ENCODE data around the gene LYSMD2. TPM values are rescaled to one million over a fixed set of nuclear protein-coding genes. Genes with fewer than 3 reads are reported as not detected.

The LYSMD2 gene
- polyA plus RNA-seq, 3 donors, result 3.1 to 4.5 (median 3.8) TPM

DNA sequence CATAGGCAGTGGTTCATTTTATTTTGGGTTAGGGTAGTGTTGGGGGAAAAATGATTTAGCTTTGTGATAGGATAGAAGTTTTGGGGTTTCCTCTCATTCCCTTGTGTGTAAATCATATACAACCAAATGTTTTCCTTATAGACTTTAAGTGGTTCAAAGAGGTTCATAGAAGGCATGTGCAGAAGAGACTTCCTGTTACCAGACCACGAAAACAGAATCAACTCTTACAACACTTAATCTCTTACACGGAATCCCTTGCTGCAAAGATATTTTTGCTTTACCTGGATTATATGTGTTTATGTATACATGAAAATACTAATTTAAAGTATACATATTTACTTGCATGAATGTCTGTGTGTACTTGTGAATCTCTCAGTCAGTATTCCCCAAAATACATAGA lies 16.8 kb upstream of the LYSMD2 start:
- DNase-seq, result no peak

DNA sequence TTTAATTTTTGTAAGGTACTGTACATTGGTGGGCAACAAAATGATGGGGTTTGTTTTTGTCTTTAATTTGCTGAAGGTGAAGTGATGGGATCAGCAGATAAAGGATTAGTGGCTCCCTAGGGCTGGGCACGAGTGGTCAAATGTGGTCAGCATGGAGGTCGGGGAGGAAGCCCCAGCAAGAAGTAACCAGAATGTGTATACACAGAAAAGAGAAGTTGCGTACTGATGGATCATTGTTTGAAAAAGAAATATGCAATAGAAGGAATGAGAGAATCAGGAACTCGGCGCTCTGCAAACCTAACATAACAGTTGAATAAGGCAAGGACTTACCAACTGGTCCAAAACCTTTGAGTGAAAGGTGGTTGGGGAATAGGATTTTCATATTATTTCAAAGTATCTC lies 15.4 kb upstream of the LYSMD2 start:
- DNase-seq, result no peak

DNA sequence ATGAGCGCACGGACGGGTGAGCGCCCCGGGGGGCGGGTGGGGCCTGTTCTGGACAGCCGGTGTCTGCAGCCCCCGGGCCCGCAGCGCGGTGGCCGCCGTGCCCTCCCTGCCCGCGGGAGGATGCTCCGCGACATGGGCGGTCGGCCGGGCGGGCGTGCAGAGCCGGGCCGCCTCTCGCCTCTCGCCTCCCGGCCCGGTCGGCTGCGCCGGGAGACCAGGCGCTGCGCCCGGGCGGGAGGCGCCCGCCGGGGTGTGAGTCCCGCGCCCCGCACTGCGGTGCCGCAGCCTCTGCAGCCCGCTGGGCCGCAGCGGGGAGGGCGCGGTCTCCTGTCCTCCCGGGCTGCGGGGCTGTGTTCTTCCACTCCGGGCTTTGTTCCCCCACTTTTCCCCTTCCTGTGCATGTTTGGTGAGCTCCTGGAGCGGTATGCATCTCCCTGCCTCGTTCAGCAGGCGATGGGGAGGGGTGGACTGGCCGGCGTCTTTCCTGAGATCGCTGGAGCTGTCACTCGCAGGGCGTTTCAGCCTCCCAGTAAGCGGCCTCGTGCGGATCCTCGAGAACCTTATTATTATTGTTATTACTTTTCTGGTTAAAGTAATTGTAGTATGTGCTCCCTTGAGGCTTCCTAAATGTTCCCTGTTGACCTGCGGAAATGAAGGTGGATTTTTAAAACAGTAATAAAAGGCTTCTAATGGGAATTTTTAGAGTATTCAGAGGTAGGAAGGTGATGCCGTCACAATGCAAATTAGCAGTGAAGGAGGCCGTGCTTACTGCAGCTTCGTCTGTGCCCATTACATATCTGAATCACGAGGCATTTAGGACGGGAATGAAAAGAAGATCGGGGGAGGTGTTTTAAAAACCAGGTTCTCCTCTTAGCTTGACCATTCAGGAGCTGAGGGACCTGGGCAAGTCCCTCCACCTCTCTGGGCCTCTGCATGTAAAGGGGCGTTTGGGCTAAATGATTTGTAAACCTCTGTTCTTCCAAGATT lies 14.5 kb upstream of the LYSMD2 start:
- DNase-seq, result no peak

DNA sequence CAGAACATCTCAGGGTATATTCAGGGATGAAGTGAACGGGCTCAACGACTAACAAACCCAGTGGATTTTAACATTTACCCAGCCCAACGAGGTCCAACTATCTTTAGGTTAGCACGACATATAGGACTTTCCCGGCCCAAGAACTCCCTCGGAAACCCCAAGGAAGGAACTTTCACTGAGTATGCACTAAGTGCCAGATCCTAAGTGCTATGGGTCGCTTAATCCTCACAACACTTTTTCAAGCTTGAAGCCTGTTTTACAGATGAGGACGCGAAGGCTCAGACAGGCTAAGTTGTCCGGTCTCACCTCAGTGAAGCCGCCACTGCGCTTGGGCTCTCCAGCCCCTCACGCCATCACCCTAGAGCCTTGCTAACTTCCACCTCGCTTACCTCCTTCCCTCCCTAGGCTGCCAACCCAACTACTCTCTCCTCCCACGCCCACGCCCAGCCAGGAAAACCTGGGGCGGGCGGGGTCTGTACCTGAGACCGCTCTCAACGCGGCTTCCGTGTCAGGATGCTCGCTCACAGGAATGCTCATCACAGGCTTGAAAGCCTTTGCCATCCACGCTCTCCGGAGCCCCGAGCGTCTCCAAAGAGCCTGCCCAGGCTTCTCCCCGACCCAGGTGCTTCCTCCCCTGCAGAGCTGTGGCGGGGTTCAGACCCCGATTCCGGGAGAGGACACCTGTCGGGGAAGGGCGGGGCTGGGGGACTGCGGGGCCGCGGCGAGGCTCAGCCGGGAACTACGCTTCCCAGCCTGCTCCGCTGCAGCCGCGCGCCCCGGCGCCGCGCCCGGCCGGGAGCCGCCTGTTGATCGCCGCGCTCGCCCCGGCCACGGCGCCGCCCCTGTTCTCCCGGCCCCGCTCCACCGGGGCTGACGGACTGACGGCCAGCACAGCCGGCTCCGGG lies 13.6 kb upstream of the LYSMD2 start, which contains the start of gene TMOD2:
Gene TMOD2, plus strand, starts transcription at position 806 of the 905 bp plus-strand sequence. CDS start 14,845 bp downstream, outside the sequence.
- DNase-seq, result no peak

DNA sequence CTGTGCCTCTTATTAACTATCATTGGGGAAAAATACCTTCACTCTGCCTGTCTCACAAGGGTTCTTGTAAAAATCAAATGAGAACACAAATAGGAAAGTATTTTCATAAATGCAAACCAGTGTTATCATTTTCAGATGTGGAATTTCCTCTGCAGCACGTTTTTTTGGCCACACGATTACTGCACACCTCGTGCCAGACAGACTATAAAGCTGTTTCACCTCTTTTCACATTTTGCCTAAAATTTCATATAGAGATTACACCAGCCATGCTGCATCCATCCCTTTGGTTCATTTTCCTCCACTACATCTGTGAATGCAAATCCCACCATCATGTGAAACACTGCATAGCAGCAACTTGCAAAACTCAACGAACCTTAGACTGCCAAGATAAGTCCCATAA lies 12.7 kb upstream of the LYSMD2 start:
- DNase-seq, result no peak

DNA sequence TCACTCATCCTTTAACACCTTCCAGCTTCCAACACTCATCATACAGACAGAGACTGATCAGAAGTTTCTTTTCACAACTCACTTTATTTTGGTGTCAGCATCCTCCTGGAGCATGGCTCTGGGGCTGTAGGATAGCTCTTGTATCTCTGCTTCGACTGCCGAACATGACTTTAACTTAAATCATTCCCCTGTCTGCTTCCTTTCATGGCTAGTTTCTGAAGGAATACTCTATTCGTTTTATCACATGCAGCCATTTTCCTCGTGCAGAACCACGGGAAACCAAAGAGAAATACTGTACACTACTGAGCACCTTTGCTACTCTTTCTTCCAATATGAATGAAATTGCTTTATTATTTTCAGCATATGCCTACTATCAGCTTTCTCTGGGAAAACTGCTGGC lies 11.9 kb upstream of the LYSMD2 start:
- no peak for DNase-seq

DNA sequence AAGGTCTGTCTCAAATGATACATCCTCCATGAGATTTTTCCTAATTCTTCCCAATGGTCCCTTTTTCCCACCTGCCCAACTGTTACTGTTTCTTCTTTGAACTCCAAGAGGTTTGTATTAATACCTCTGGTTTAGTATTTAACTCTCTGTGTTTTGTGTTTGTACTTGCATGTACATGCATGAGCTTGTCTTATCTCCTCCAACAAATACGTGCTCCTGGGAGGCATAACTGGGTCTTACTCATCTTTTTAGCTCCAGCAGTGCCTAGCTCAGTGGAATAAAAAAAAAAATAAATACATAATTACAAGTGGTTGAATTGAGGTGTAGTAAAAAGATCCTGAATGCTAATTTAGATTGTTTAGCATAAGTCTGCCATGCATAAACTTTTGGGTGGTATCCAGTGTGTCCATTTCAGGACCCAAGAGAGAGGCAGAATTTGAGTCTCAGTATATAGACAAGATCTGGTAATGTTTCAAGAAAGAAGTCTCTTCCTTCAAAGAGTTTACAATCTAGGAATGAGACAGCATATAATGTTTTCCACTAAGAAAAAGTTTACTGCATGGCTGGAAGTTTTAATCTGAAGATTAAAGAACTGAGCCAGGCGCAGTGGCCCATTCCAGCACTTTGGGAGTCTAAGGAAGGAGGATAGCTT lies 1.7 kb upstream of the LYSMD2 start:
- DNase-seq, result no peak

DNA sequence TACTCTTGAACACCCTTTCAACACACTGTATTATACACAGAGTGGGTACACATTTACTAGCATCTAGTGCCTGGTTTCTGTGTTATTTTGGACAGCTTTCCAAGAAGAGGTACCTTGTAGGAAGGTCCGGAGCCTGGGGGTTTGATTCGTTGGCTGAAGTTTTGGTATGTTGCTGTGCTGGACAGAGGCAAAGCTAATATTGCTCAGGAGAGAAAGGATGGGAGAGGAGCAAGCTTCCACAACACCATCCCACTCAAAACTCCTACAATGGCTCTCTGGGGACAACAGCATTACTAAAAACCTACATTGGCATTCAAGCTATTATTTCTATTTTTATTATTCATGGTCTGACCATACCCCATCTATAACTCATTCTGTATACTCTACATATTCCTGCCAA lies 1.1 kb upstream of the LYSMD2 start:
- no peak for DNase-seq

DNA sequence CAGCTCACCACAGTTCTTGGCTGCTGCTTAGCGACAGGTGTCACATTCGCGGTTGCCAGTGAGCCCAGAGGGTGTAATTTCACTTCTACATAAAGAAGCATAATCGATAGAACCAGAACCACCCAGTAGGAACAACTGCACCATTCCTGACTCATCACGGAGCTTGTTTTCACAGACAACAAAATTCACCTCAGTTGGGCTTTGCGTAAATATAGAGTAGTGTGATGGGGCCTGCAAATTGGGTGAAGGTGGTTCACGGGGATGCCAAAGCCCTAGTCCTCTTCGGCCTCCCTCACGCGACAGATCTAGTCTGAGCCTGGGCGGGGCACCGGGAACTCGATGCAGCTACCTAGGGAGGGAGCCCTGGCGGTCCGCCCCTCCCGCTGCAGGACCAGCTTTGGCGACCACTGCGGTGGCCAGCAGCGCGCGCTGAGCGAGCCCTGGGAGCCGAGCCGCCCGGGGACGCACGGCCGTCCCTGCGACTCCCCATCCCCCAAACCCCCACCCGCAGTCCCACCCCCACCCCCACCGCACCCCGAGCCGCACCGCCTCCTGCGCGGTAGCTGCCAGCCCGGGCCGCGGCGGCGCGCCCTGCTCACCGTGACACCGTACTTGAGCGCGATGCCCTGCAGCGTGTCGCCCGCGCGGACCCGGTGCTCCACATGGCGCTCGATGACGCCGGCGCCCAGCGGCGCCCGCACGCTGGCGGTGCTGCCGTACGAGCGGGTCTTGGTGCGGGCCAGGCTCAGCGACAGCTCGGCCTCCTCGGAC lies 519 bp downstream of the LYSMD2 start:
- no peak for DNase-seq

DNA sequence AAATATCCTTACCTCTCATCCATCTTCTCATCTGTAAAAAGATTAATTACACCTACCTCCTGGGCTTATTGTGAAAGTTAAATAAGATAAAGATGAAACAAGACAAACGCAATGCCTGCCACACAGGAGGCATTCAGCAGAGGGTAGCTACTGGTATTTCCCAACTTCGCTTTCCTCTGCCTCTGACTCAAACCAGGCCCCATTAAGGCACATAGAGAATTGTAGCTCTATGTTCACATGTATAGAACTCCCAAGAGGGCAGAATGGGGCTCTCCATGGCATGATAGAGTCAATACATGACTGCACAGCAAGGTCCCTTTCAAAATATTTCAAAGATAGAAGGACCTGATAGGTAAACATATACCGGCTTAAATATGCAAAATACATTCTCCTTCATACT lies 1.4 kb downstream of the LYSMD2 start:
- DNase-seq, result no peak

DNA sequence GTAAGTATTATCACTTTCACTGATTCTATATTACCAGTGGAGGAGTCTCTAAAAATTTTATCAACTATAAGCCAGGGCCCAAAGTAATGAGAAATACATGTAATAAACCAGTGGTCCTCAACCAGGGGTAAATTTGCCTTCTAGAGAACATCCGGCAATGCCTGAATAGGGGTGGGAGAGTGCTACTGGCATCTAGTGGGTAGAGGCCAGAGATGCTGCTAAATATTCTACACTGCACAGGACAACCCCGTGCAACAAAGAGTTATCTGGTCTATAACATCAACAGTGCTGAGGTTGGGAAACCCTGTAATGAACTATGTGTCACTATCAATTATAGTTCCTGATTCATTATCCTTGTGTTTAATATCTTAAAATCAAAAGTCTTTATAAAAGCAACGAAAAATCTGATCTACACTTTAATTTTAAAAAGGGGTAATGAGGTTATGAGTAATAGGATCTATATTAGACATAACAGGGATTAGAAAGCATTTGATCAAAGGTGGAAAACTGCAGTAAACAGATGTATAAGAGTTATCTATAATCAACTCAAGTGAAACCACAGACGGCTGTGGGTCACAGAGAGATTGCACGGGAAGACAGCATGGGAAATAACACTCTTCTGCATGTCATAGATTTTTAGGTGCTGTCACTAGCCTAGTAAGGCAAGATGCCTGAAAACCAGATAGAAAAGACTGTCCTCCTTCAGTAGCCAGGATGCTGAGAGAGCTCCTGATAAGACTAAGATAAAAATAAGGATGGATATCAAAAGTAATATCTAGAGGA lies 2.0 kb downstream of the LYSMD2 start:
- no peak for DNase-seq

DNA sequence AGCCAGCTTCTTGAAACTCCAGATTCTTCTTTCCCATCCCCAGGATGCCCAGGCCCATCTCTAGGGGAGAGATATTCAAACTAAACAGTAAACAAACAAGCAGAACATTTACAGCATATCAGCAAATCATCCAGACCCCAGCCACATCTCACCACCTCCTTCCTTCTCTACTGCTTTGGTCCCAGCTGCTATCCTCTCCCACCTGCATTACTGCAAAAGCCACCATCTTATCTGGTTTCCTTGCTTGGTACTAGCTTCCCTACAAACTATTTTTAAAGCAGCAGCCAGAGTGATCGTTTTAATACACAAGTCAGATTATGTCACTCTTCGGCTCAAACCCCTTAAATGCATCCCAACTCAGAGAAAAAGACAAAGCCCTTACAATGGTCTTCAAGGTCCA lies 4.8 kb downstream of the LYSMD2 start:
- DNase-seq, result no peak

DNA sequence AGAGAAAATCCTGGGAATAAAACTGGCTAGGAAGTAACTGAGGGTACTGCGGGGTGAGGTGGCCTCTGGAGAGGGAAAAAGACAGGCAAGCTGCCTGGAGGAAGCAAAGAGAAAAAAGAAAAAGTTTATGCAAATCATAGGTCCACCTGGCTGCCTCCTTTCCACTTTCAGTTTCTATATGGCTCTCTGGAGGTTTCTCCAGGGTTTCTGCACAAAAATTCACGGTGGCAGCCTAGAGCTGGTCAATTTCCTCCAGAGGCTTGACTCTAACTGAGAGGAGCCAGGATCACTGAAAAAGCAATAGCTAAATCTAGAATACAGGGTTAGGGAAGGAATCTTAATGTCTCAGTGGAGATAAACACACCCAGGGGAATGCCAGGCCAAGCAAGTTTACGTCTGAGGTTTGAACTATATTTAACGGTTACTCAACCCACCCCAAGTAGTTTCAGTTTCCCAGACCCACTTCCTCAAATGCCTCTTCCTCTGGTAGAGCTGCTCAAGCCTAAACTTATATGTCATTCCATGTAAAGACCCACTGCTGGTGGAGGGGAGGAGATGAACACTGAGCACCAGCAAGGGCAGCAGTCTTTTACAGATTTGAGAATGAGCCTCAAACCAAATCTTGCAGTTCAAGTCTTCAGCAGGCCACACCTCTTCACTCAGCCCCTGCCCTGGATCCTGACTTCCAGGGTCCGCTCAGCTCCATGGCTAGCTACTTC lies 5.7 kb downstream of the LYSMD2 start:
- no peak for DNase-seq

DNA sequence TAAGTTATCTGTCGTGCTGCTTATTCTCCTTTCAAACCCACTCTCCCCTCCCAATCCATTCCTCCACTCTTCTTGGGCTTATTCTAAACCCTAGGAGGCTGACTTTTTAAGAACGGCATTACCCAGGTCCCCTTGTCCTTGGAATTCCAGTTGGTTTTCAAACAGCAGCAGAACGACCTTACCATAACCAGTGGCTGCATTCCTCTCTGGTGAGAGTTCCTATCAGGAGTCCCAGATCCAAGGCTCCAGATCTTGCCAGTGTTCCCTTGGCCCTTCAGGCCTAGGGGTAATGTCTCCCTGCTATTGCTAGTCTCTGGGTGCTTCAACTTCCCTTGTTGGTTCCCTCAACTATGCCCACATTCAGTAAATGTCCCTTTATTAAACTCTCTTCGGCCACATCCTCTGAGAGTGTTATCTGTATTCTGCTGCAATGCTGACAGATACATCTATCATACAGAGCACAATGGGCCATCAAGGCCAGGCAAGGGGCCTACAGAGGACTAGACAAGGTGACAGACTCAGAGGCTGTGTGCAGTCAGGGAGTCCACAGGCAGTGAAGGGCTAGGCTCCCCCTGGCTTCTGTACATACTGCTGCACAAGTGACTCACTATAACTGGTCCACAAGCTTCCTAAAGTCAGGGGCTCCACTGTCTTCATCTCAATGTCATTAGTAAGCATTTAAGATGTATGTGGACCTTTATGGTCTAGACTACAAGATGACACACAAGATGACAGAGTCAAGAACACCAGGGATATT lies 10.1 kb downstream of the LYSMD2 start:
- DNase-seq, result no peak

DNA sequence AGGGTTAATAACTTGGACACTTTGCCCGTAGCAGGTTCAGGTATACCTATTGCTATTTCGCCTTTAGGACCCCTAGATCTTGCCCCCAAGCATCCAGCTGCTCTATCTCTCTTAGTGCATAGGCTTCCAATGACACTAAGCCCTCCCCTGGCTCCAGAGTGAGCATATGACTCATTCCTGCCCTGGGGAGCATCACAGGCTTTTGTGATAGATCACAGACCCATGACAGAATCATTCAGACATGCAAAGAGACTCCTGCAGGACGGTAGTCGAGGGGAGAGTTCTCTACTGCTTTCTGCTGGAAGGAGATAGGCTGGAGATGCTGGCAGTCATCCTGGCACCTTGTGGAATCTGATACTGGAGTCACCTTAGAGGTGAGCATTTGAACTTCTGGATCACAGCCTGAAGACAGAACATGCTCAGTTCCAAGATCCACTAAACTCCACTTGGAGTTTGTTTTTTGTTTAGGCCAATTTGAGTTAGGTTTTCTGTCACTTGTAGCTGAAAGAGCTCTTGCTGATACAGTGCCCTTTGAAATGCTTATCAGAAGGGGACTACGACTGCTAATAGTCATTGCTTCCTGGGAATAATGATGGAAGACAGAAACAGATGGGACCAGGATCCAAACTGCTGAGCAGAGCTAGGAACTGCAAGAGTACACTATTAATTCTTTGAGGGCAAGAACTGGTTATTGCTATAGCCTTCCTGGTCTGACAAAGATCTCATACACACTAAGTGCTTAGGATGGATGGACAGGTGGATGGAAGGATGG lies 11.0 kb downstream of the LYSMD2 start:
- no peak for DNase-seq

DNA sequence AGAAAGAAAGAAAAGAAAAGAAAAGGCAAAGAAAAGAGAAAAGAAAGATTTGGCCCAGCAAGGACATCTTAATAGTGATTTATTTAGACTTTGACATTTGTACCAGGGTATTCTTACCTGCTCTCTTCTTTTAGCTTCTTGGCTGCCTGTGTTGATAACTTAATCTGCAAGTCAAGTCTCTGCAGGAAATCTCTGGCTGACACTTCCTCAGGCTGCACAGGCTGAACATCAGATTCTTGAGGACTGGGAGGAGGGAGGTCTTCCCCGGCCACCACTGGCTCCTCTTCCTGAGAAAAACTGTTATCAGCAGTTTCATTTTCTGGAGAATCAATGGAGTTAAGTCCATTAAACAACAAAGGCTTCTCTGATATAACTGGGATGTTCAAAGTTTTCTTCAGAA lies 12.8 kb downstream of the LYSMD2 start:
- no peak for DNase-seq

DNA sequence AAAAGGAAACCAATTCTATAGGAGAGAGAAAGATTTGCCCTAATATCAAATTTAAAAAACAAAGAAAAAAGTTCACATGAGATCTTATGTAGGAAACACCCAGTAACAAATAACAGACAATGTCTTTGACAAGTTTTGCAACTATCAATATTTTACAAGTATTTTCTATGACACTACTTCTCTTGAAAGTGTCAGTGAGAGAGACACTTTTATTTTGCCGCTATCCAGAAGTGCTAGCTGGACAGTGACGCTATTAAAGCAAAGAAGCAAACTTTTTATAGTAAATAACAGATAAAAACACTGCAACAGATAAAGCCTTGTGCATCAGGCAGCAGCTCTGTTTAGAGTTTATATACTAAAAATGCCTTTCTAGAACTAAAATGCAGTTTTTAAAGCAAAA lies 13.3 kb downstream of the LYSMD2 start:
- DNase-seq, result no peak

Measured in renal pelvis (tissue), 4 donors.